Limb (tissue), 2 donors: ENCODE results near the gene TMBIM6.
"Not testable (repeated sequence)": the region's sequence is repeated elsewhere in the genome, so short reads cannot be mapped to it uniquely, and the experiment has no call there.

Experiments
- DNase-seq, 2 donors: peaks; one replicate each; pipeline ENCODE4 v3.0.0-alpha.2; 2016; ENCODE audit errors: extremely low spot score in 2 of 2

The TMBIM6 gene

DNA sequence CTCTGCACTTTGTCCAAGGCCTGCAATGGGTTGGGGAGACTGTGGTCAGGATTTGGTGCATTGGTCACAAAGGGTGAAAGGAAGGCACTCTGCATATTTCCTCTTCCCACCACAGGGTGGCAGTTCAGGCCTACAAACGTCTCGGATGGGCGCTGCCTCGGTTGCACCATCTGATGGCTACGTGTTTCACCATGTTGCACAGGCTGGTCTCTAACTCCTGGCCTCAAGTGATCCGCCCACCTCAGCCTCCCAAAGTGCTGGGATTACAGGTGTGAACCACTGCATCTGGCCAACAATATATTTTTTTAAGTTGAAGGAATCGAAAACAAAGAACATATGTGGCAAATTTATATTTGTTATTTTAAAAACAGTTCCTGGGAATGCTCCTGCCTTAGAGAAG lies 35.1 kb downstream of the TMBIM6 start:
- DNase-seq = peak; percentile 60 to 72

DNA sequence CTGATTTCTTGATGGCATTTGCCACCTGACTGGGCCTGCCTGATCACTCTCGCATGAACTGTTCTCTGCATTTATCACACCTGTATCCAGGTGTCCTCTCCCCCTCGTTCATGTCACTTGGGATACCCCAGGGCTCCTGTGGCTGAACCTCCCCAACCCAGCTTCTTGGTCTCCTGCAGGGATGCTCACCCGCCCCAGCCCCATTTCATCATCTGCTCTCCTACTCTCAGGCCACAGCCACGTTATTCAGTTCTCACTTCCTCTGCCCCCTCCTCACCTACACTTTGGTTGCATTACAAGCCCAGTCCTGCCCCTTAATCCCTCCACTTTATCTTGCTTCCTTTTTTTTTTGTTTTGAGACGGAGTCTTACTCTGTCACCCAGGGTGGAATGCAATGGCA lies 35.5 kb downstream of the TMBIM6 start:
- DNase-seq = no peak

DNA sequence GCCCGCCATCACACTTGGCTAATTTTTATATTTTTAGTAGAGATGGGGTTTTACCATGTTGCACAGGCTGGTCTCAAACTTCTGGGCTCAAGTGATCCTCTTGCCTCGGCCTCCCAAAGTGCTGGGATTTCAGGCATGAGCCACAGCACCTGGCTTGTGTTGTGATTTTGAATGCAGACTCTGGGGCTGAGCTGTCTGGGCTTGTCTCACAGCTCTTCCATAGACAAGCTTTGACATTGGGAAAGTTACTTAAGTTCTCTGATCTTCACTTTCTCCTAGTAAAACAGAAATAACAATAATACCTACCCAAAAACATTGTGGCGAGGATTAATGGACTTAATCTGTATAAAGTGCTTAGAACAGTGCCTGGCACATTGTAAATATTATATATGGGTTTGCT lies 36.0 kb downstream of the TMBIM6 start:
- no peak for DNase-seq

DNA sequence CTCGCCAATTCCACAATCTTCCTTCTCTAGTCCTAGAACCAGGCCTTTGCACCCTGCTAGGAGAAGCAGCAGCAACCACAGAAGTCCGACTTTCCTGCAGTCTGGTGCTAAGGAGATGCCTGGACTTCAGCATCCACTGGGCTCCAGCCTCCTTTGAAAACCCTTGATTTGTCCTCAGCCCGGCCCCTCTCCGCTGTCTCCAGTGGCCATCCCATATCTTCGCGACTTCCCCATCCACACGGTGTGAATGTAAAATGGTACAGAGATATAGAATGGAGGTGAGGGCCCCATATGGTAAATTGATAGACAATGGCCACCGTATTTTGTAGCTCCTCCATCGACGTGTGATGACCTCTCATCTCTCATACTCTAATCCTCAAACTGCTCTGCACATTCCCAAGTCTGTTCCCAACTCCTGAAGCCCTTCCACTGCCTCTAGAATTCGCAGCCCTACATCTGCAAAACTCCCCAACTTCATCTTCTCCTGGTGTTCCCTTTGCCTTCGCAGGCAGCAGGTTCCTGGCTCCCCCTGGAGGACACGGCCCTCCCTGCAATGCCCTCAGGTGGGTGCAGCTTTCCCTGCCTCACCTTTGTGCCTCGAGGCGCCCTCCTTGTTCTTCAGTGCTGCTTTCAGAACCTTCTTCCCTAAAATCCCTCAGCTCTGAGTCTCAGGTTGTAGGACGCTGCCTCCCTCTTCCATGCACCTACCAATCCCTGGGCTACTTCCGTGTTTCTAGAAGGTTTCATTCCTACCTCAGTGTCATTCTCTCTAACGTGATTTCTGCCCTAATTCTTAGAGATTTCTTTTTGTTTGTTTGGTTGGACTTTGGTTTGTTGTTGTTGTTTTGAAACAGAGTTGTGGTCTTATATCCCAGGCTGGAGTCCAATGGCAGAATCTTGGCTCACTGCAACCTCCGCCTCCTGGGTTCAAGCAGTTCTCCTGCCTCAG lies 36.7 kb downstream of the TMBIM6 start:
- no peak for DNase-seq

DNA sequence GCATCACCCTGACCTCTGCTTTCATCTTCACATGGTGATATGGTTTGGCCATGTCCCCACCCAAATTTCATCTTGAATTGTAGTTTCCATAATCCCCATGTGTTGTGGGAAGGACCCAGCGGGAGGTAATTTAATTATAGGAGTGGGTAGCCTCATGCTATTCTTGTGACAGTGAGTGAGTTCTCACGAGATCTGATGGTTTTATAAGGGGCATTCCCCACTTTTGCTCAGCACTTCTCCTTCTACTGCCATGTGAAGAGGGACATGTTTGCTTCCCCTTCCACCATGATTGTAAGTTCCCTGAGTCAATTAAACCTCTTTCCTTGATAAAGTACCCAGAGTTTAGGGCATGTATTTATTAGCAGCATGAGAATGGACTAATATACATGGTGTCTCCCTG lies 38.2 kb downstream of the TMBIM6 start:
- no peak for DNase-seq

DNA sequence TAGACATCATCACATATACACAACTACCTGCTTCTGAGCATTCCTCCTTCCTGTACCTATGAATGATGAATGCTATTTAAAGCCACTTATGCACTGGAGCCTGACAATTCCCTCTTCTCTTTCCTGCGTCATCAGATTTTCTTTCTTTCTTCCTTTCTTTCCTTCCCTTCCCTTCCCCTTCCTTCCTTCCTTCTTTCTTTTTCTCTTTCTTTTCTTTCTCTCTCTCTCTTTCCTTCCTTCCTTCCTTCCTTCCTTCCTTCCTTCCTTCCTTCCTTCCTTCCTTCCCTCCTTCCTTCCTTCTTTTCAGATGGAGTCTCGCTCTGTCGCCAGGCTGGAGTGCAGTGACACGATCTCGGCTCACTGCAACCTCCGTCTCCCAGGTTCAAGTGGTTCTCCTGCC lies 39.6 kb downstream of the TMBIM6 start:
- not testable (repeated sequence) for DNase-seq

DNA sequence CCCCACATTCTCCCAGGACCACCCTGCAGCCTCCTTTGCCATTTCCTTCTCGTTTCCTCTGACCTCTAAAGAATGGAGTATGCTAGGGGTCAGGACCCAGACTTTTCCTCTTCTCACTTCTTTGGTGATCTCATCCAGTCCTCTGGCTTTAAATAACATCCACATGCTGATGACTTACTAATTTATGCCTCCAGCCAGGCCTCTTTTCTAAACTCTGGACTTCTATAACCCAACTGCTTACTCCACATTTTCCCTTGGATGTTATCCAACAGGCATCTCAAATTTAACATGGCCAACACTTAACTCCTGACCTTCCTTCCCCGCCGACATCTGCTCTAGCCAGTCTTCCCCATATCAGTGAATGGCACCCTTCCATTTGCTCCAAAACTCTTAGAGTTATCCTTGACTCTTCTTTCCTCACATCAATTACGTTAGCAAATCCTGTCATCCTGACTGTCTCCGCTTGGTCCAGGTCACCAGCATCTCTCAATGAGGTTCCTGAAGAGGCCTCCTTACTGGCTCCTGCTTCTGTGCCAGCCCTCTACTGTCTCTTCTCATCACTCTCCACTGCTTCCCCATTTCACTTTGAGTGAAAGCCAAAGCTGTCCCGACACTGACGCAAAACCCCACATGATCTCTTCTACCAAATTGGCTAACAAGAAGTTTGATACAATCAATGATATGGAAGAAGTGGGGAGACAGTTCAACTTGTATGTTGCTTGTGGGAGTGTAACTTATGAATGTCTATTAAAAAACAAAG lies 42.7 kb downstream of the TMBIM6 start:
- DNase-seq = peak in 1 of 2 donors; percentile 60

DNA sequence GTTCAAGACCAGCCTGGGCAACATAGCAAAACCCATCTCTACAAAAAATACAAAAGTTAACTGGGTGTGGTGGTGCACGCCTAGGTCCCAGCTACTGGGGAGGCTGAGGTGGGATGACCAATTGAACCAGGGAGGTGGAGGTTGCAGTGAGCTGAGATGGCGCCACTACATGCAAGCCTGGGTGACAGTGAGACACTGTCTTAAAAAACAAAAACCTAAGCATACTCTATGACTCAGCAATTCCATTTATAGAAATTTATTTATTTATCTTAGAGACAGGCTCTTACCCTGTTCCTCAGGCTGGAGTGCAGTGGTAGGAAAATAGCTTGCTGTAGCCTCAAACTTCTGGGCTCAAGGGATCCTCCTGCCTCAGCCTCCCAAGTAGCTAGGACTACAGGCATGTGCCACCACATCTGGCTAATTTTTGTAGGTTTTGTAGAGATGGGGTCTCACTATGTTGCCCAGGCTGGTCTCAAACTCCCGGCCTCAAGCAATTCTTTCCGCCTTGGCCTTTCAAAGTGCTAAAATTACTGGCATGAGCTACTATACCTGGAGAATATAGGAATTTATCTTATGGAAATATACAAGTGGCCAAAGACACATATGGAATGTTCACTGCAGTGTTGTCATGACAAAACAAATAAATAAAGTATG lies 43.5 kb downstream of the TMBIM6 start:
- no peak for DNase-seq

DNA sequence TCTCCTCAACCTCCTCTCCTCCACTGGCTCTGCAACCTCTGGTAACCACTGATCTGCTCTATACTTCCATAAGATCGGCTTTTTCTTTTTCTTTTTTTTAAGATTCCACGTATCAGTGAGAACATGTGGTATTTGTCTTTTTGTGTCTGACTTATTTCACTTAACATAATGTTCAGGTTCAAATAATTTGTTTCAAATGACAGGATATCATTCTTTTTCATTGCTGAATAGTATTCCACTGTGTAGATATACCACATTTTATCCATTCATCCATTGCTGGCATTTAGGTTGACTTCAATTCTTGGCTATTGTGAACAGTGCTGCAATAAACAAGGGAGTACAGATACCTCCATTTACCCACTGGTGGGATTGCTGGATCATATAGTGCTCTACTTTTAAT lies 46.3 kb downstream of the TMBIM6 start:
- no peak for DNase-seq

DNA sequence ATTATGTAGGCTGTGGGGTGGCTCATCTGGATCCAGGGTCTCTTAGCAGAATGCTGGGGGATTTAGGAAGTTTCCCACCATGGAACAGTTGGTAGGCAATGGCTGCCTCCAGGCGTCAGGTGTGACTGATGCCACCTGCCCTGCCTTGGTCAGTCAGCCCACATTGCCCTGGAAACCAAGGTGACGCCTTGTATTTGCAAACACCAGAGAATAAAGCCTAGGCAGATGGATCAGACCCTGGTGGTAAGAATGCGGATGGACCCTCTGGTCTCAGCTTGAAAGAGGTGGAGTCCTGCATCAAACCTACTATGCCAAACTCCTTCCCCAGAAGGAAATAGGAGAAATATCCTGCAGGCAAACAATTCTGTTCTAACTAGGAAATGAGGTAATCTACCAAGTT lies 48.6 kb downstream of the TMBIM6 start:
- no peak for DNase-seq

DNA sequence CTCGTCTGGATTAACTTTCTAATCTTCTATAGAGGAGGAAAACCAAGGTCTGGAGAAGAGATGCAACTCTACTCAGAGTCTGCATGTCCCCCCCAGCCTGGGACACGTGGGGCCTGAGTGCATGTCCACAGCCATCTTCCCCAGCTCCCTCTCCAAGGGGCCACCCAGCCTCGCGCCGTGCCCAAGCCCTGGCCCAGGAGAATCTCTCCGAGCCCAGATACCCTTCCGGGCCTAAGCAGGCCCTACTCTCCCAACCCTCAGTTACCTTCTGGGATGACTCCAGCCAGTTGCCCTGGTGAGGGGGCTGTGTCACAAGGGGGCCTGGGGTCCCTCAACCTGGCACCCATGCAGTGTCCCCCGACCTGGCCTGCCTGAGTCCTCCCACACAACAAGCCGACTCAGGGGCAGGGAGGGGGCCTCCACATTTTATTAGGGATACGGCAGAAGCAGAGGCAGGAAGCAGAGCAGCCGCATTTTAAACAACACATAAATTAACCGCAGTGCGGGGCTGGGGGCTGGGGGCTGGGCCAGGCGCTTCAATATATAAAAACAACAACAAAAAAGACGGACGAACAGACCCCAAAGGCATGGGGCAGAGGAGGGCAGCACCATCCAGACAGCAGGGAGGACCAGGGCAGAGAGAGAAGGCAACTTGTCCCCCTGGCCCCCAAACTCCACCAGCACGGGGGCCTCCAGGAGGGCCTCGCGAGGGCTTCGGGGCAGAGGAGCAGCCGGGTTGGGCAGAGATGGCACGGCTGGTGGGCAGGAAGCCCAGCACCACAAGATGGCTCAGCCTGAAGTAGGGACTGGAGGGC lies 49.6 kb downstream of the TMBIM6 start:
- no peak for DNase-seq

DNA sequence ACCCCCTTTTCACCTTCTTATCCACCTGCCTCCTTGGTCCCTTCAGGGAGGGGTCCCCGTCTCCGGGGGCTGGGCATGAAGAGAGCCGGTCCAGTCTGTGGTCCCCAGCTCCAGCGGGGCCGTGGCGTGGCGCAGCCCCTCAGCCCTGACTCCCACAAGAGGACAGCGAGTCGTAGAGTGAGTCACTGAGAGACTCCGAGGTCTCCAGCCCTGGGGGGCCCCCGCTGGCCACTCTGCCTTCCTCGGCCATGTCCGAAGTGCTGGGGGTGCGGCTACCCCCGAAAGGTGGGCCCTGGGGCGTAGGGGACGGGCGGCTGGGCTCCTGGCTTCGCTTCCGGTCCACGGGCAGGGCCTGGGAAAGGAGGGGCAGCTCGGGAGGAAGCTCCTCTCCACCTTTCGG lies 50.3 kb downstream of the TMBIM6 start:
- DNase-seq = no peak

DNA sequence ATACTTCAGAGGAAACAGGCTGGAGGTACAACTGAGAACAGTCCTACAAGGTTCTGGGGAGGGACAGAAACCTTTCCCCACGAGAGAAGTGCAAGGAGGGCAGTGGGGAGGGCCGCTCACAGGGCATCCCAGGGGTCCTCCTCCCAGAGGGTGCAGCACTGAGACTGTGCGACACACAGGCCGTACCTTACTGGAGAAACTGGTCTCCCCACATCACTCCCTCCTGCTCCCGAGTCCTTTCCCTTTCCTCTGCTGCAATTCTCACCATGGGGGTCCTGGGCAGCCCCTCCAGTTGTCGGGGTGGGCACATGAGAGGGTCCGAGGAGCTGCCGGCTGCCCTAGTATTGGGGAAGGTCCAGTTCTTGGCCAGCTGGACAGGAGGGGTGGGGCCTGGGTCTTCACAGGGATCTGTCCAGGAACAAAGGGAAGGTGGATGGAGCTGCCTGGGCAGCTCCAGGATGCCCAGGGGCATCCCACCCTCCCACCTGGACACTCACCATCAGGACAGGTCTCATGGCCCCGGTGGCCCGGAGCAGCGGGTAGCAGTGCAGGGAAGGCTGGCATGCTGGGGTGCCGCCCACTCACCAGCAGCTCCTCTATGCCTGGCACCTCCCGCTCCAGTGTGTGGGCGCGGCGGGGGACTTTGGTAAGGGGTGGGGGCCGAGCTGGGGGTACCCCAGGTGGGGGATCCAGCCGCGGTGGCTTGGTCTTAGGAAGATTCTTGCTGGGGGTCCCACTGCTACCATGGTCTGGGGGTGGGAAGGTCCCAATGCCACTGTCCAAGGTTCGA lies 51.0 kb downstream of the TMBIM6 start:
- DNase-seq = no peak

DNA sequence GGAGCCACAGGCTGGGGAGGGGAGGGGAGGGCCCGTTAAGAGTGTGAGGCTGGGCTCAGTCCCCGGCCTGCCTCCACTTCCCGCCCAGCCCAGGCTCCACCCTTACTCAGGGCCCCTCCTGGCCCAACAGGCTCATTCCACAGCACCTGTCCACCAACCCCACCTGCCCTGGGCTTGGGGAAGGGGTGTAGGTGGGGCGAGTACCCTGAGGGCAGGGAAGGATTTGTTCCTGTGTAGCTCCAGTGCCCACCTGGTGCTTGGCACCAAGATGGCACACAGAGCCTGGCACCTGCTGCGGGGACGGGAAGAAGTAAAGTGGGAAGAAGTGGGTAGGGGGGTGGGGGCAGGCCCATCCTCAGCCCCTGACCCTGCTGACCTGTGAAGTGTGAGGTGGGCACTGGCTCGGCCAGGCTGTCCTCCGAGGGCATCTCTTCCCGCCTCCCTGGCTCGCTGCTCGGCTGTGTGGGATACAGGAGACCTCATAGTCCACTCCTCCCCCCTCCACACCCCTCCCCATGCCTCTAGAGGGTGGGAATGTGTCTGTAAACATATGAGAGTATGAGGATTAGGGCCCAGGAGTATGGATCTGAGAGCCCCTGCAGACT lies 51.7 kb downstream of the TMBIM6 start:
- DNase-seq = no peak

DNA sequence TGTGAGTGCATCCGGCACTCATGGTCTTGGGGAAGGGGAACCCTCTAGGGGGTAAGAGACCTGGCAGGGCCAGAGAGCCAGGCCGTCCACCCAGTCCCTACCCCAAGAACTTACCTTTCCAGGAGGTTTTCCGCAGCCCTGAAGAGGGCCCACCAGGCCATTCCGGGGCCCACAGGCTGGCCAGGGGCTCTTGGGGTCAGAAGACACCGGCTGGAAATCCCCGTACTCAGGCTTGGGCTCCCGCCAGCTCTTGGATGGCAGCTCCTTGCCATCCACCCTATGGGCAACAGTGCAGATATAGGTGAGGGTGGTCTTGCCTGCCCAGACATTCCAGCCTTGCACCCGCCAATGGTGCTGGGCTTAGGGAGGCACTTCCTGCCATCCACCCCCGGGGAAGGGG lies 52.3 kb downstream of the TMBIM6 start:
- no peak for DNase-seq

DNA sequence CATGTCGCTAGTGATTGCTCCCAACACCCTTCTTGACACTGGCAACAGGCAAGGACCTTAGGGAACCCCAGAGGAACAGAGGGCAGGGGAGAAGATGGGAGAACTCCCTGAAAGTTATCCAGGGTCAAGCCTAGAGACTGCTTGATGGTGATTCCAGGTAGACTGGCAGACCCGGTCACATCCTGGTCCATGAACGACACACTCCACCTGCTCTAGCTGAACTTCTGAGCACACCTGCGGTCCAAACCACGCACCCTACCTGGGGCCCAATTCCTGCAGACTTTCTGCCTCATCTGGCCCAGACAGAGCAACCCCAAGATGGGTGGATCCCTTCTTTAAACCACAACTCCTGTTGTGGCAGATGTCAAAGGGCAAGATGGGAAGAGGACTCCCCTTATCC lies 52.7 kb downstream of the TMBIM6 start:
- no peak for DNase-seq

DNA sequence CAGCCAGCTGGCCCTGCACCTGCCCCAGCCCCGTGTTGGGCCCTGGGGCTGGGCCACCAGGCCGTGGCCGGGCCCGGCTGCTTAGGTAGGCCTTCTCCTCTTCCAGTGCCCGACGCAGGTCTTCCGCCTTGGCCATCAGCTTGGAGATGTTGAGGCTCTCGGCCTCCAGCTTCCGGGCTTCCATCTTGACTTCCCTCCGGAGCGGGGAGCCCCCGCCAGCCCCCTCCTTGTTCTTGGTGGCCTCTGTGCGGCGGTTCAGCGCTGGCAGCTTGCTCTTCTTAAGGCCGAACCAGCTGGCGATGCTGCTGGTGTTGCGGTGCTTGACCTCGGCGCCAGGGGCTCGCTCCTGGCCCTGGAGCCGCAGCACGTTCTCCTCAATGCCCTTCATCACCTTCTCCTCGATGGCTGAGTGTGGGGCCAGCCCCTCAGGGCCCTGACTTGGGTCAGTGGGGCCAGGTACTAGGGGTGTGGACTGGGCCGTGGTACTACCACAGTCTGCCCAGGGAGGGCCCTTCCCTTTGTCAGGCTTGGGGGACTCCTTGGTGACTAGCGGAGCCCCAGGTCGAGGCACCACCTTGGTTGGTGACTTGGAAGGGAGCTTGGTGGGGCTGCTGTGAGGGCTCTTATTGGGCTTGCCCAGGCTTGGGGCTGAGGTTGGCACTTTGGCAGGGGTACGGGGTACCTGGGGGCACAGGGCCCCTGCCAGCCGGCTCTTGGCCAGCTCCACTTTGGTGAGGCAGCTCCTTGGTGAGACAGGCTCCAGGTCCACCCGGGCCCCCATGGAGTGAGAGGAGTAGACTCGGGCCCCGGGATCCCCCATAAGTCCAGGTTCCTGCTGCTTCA lies 53.7 kb downstream of the TMBIM6 start:
- no peak for DNase-seq

DNA sequence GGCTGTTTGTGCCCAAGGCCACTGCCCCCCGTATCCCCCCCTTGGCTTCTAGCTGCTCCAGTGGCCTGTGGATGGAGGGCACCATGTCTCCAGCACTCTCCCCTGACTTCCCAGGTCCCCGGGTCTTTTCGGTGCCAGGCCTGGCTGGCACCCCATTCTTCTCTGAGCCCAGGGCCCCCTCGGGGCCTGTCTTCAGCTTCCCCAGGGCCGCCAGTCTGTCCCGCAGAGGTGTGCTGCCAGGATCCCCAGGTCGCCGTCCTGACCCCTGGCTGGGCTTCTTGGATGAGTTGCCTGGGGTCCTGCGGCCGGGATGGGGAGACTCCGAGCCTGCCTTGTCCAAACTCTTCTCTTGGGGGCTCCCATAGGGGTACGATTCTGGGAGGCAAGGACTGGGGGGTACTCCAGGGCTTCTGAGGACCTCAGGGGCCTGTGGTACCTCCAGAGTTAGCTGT lies 54.3 kb downstream of the TMBIM6 start:
- DNase-seq = no peak

DNA sequence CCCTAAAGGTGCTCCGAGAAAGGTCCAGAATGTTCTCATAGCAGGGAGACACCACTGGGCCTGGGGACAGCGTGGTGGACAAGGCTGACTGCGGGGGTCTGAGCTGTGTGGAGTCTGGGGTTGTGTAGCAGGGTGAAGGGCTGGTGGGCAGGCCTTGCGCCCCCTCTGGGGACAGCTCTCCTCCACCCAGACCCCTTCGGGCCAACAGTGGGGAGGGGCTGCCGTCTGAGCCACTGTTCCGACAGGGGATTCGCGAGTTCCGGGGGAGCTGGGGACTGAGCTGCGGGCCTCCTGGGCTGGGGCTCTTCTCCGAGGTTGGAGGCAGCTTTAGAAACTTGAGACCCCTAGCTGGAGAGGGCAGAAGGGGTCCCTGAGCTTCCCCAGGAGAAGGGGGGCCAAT lies 54.8 kb downstream of the TMBIM6 start:
- no peak for DNase-seq
